NCI-H1417 treated with DMSO at 0.1 percent for 48 hours (cell line): ENCODE measurements around the gene PFKP.
"Not testable (repeated sequence)": the region's sequence is repeated elsewhere in the genome, so short reads cannot be mapped to it uniquely, and the experiment has no call there.

Experiments used
- DNase-seq: peaks from one replicate; lab custom pipeline; 2025; lab: John Stamatoyannopoulos, UW

Gene PFKP

DNA sequence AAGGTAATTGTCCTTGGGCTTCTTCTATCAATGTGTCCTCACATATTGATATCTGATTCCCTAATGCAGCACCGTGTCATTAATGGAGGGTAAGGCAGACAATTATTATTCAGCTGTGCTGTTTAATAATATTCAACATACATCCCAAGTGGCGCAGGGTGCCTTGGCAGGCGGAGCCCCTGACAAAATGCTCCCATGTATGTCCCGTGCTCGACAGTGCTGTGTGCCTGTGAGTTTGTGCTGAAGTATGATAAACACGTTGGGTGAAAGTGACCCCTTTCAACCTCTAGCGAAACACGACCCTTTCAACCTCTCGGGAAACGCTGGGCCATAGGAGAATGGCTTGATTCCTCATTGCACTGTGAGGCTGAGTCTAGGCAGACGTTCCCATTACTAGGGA, 31.3 kb downstream of the PFKP start:
- no peak for DNase-seq

DNA sequence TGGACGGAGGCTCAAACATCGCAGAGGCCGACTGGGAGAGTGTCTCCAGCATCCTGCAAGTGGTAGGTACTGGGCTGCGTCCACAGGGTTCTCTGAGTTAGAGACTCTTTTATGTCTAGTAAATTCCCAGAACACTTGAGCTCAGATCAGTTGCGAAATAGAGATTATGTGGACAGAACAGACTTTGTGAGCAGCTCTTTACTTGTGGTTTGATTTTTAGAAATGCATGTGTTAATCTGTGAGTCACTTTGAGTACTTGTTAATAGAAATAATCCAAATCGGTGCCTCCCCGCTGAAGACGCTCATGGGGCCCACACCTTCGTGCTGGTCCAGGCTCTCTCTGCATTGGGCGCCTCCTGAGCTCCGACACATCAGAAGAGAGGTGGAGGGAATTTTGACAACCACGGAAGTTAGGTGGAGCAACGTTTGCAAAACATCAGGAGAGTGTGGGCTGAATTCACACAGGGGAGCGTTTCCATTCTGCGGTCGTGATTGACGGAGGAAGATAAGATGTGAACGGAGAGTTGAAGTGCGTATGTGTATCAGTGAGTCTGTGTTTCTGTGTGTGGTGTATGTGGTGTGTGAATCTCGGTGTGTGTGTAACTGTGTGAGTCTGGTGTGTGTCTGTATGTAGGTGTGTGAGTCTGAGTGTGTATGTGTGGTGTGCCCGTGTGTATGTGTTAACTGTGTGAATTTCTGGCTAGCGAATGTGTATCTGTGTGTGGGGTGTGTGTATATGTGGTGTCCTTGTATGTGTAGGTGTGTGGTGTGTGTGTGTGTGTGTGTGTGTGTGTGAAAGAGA, 32.1 kb downstream of the PFKP start:
- DNase-seq, result no peak

DNA sequence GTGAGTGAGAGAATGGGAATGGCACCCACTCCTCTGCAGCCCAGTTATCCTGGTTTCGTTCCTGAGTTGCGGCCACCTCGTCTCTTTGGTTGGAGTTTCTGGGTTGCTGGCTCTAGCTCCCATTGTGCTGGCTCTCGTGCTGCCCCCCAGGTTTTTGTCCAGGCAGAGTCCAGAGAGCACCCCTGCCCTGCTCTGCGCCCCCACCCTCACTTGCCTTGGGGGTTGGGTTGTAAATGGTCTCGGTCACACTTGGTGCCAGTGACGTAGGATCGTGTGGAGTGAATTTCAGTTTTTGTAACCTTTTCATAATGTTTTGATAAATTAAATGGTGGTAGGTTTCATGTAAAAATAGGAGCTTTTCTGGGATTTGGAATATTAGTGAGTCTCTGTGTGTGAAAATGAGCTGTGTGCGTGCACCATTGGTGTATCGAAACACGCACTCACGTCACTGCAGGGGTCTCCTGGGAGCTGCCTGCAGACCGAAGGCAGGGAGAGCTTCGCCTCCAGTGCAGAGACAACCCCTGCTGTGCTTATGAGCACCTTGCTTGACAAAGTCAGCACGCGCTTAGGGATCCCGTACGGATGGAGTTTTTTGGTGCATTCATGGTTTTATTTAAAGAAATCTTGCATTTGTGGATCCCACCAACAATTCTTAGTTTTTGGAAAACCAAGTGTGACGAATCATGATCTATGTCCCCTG, 32.9 kb downstream of the PFKP start:
- no peak for DNase-seq

DNA sequence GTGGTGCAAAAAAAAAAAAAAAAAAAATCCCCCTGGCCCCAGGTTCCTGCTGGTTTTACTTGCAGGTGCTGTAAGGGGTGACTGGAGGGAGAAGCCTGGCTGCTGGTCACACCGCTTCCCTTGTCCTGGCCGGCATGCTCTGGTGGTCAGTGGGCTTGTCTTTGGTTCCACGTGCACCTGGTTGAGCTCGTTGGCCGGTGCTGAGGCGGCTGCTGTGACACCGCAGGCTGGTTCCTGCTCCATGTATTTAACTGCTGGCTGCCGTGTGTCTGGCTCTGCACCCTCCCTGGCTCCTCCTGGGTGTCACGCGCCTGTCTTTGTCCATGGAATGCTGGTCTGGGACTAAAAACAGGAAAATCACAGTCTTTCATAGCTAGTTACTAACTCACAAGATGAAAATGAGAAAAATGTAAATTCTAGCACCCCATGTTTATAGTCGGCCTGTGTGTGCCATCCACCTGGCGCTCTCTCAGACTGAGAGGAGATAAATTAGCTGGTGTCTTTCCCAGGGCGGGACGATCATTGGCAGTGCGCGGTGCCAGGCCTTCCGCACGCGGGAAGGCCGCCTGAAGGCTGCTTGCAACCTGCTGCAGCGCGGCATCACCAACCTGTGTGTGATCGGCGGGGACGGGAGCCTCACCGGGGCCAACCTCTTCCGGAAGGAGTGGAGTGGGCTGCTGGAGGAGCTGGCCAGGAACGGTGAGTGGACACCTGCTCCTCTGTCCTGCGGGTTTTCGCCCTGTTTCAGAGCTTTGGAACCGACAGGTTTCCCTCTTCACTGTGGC, 33.7 kb downstream of the PFKP start:
- no peak for DNase-seq

DNA sequence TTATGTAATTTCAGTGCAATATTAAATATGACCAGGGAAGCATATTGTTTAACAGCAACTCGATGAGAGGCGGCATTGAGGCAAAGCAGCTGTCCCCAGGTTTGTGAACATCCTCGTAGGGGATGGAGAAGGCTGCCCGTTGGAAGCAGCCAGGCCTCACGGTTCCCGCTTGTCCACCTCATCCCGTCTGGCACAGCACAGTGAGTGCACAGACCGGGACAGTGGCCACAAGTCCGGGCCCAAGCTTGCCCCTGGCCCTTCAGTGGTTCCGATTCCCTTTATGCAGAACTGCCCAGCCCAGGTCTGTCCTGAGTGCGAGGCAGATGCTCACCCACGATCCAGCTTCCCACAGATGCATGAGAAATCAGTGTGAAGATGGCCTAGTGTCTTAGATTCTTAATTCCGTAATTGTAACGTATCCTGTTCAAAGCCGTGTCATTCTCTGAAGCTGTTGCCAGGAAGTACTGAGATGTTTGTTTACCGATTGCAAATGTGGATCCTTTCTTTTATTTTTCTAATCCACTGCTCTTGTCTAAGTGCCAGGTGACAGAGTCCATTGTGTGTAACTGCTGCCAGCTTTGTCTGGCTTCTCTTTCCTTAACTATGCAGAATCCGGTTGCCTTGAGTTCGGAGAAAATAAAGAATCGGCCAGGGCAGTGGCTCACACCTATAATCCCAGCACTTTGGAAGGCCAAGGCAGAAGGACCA, 35.5 kb downstream of the PFKP start:
- DNase-seq, result no peak

DNA sequence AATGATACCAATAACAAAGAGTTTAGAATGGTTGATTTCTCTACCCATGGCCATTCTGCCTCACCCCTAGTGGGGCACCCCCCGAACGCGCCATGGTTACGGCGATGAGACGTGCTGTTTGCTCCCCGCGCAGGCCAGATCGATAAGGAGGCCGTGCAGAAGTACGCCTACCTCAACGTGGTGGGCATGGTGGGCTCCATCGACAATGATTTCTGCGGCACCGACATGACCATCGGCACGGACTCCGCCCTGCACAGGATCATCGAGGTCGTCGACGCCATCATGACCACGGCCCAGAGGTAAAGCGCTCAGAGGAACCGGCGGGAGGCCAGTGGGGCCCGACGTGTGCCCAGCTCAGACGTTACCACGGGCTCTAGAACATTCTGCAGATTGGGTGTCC, 36.3 kb downstream of the PFKP start:
- DNase-seq, result no peak

DNA sequence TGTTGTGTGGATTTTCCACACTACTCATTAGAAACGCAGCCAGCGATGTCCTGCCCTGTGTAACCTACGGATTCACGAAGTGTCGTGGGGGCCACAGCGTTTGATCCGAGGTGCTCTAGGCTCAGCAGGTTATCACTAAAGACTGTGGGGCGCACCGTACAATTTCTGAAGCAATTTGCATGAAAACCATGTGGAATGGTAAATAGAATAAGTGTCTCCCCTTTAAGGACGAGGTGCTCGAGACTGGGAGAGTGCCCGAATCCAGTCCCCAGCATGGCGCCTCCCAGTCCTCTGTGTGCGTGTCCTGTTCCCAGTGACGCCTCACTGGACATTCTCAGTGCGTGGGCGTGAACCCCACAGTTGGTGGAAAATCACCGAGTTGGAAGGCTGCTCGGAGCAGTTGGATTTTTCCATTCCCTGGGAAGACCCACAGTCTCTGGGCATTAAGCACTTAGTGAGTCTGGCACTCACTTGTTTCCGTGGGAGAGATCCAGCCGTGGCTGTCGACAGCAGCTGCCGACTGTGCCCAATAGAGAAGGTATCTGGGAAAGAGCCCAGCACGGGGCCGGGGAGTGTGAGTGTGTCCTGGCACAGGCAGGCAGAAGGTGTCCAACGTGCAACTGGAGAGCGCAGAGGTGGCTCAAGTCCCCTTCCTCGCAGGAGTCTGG, 37.0 kb downstream of the PFKP start:
- no peak for DNase-seq

DNA sequence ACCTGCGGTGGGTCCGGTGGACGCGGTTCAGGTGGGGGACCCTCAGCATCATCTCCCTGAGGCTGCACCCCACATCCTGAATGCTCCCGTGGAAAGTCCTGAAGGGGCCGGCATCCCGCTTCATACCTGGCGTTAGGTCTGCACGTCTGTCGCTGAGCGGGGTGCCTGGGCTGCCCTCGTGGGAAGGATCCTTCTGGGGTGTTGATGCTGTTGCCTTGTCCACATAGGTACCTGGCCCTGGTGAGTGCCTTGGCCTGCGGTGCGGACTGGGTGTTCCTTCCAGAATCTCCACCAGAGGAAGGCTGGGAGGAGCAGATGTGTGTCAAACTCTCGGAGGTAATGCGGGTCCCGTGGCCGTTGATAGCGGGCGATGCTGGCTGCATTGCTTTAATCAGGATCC, 37.8 kb downstream of the PFKP start:
- no peak for DNase-seq

DNA sequence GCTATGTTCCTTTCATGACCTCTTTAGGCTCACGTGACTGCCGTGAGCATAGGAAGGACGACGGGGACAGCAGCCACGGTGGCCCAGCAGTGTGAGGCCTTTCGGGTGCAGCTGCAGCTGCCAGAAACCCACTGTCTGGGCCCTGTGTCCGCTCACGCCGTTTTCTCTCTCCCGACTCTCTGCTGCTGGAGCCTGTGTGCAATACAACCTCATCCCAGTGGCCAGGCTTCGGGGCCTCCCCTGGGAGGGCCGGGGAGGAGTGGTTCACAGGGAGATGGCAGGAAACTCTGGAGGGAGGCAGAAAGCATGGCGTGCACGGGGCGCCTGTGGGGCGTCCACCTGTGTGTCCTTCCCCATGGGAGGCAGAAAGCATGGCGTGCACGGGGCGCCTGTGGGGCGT, 38.6 kb downstream of the PFKP start:
- no peak for DNase-seq

DNA sequence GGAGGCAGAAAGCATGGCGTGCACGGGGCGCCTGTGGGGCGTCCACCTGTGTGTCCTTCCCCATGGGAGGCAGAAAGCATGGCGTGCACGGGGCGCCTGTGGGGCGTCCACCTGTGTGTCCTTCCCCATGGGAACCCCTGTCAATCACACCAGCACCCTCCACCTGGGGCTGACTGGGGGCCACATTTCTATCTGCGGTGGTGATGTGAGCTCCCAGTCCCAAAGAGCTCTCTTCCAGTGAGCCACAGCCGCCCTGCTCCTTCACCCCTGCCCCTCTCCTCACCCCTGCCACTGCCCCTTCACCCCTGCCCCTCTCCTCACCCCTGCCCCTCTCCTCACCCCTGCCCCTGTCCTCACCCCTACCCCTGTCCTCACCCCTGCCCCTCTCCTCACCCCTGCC, 39.0 kb downstream of the PFKP start:
- DNase-seq, result not testable (repeated sequence)

DNA sequence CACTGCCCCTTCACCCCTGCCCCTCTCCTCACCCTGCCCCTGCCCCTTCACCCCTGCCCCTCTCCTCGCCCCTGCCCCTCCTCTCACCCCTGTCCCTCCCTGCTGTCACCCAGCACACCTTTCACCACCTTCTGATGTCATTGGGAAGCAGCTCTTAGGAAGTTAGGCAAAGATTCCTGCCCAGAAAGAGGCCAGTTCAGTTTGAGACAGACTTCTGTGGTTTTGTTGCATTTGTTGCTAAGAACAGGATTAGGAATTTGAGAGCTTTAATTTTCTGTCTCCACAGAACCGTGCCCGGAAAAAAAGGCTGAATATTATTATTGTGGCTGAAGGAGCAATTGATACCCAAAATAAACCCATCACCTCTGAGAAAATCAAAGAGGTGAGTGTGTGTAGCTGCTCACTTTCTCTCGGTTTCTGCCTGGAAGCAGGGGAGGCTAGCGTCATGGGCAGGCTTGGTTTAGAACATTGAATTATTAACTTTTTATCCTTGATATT, 39.6 kb downstream of the PFKP start:
- no peak for DNase-seq

DNA sequence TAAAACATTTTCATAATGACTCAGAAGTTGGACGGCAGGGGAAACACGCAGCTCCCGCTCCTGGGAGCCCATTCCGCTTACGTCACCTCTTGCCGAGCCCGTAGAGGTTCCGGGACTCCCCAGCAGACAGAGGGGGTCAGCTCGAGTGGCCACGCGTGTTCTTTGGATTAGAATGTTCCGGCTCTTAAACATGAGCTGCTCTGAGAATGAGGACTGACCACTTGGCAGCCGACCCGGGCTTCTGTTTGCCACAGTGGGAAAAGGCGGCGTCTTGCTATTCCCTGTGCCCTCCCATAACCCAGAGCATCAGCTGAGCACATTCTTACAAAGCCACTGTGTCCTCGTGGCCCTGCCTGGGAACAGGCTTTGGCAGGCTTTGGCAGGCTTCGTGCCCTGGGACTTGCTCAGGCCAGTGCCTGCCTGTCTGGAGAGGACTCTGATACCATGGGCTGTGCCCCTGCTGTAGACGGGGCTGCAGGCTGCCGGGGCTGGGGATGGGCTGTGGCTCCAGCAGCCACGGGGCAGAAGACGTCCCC, 40.1 kb downstream of the PFKP start:
- DNase-seq, result no peak

DNA sequence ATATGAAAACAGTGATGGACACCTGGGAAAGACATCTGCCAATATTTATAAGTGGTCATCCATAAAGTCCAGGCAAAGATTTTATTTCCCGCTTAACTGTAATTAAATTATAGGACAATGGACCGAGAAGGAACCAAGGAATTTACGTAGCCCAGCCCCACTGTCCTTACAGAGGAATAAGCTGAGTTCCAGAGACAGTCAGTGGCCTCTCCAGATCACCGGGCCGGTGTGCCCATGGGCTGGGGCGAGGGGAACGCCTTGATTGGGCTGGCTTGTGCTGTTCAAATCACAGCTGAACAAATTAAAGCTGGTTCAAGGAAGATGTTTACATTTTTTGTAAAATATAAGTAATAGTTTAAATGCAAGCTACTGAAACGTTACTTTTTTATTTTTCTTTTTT, 40.7 kb downstream of the PFKP start:
- DNase-seq, result no peak

DNA sequence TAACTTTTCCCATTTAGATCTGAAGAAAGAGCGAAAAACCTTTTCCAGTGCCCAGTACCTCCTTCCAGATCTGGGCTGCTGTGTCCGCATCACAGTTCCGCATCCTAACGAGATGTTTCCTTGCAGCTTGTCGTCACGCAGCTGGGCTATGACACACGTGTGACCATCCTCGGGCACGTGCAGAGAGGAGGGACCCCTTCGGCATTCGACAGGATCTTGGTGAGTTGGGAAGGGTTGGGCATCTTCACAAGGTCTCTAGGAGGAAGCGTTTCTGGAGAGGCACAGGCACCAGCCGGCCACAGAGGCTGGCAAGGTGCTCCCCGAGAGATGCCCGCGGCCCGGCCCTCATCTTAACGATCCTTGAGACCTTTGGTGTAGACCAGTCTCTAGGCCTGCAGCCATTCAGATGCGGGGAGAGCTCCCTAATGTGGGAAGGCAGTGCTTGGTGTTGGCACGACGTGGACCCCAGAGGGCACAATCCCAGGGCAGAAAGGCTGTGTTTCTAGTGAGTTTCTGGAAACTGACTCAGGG, 41.3 kb downstream of the PFKP start:
- DNase-seq, result no peak

DNA sequence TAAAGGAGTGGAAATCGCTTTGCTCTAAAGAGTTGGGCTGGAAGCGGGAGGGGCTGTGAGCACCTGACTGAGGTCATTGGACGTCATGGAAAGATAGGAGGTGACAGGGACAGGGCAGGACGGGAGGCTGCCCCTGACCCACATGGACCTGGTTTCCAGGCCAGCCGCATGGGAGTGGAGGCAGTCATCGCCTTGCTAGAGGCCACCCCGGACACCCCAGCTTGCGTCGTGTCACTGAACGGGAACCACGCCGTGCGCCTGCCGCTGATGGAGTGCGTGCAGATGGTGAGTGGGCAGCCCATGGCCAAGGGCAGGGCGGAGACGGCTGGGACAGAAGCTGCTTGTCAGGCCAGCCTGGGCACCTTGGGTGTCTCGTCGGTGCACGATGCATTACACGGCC, 41.8 kb downstream of the PFKP start:
- DNase-seq, result no peak

DNA sequence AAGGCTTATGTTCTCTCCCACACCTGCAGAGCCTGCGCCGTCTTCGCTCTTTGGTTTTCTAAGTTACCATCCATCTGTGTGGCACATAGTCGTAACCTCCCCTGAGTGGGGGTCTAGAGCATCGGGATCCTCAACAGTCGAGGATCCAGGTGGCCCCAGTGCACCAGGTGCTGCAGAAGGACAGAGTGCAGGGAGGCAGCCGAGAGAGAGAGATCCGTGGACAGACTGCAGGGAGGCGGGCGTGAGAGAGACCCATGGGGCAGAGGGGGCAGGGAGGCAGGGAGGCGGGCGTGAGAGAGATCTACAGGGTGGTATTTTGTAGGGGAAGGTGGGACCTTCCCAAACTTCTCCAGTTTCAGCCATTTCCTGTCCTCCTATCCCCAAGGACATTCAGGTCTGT, 42.3 kb downstream of the PFKP start:
- no peak for DNase-seq

DNA sequence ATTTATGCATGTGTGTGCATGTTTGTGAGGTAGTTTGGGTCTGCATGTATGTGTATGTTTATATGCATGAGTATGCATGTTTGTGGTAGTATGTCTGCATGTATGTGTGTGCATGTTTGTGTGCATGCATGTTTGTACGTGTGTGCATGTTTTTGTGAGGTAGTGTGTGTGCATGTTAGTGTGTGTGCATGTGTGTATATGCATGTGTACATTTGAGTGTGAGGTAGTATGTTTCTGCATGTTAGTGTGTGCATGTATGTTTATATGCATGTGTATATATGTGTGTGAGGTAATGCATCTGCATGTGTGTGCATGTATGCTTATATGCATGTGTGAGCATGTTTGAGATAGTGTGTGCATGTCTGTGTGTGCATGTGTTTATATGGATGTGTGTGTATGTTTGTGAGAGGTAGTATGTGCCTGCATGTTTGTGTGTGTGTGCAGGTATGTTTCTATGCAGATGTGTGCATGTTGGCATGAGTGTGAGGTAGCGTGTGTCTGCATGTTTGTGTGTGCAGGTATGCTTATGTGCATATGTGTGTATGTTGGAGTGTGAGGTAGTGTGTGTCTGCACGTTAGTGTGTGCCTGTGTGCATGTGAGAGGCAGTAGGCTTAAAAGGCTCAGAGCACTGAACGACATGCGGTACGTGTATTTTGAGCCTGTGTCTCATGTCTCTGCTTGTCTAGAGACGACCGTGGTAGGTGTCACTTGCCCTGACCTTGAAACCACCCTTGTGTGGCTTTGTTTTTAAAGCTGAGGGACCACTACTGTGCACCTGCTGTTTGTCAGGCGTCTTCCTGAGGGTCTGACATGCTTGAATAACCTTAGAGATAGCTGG, 43.7 kb downstream of the PFKP start:
- no peak for DNase-seq

DNA sequence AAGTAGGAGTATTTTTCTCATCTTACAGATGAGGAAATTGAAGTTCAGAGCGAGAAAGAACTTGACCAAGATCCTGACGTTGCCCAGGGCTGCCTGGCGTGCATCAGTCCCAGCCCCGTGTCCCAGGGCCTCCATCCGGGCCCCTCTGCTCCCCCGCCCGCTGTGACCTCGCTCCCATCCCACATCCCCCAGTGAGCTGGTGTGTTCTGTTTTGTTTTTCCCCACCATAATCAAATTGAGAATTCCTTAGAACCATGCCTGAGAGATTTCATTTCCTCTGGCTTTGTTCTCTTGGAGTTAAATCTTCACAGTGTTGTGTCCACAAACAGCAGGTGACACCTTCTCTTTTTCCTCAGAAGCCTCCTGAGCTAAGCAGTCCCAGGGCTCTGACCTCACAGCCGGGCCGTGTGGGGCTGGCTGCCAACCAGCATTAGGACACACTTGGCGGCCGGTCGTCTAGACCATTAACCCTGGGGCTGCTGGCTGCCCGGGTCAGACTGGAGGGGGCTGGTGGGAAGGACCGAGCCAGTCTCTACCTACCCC, 44.3 kb downstream of the PFKP start:
- no peak for DNase-seq

DNA sequence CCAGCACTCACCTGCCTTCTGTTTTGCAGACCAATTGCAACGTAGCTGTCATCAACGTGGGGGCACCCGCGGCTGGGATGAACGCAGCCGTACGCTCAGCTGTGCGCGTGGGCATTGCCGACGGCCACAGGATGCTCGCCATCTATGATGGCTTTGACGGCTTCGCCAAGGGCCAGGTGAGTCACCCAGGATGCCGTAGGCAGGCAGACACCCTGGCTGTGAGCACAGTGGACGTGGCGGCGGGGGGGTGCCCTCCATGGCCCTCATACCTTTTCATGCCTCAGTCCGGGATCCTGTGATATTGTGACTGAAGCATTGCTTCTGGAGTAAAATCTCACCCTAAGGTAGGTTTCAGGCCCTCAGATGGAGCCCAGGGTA, 46.0 kb downstream of the PFKP start:
- DNase-seq, result no peak

DNA sequence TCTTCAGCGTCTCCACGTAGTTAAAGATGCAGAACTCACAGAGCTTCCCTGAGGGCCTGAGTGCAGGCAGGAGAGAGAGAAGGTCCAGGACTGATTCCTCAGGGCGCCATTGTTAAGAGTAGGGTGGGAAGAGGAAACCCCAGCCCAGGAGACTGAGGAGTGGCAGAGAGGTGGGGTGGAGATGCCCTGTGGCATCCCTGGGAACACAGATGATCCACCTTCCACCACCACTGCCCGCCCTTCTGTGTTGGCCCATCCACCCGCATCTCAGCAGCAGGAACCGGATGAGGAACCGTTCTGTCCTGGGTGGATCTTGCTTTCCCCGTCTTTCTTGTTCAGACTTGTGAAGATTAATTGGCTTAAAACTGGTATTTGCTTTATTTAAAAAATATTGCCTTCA, 48.3 kb downstream of the PFKP start:
- DNase-seq, result no peak
